Kidney epithelial cell (primary cell): Measurements from ENCODE around the gene RBM23. TPM values are rescaled to one million over a fixed set of nuclear protein-coding genes. Genes with fewer than 3 reads are reported as not detected.

Experiments
- DNase-seq: peaks from one replicate; pipeline ENCODE4 v3.0.0-alpha.2; 2010; ENCODE audit warnings: low read depth
- H3K27me3 ChIP-seq: 2 replicates; pipeline ENCODE4 v1.6.0; 2011; ENCODE audit warnings: low read length; ENCODE audit not compliant: control insufficient read depth, insufficient read depth
- H3K36me3 ChIP-seq: 2 replicates; pipeline ENCODE4 v1.5.1; 2011; ENCODE audit warnings: low read length; ENCODE audit not compliant: control insufficient read depth, insufficient read depth
- H3K4me3 ChIP-seq: 2 replicates; pipeline ENCODE4 v1.5.1; 2011; ENCODE audit warnings: low read depth, mild to moderate bottlenecking, control low read depth, low read length
- CTCF ChIP-seq: IDR thresholded peaks from 2 replicates; pipeline ENCODE4 v1.5.1; 2011; ENCODE audit warnings: mild to moderate bottlenecking, moderate library complexity, low read length, control low read depth, inconsistent platforms; ENCODE audit not compliant: insufficient read depth, poor library complexity, severe bottlenecking
- total RNA-seq: library from RNA; depleted of rRNA; stranded (reverse); fragments of >200 nt; gene quantifications from 2 replicates; pipeline ENCODE4 v1.2.3, GENCODE V29; 2015

The RBM23 gene
- total RNA-seq, 1 donor from 2014 or later, result 146 TPM

DNA sequence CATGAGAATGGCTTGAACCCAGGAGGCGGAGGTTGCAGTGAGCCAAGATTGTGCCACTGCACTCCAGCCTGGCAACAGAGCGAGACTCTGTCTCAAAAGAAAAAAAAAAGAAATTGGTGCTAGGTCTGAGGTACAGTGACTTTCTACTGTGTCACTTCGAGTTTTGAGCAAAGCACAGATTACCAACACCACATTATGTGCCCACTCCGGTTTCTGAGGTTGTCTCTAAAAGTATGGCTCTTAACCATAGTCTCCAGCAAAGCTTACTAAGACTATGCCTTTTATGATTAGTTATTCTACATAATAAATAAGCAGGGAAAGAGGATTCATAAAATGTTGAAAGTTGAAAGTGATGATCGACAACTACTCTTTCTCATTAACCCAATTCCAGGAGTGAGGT is 8.0 kb downstream of the RBM23 start:
- DNase-seq, result no peak
- TF ChIP-seq CTCF, result no peak
- peaks cover 2% of the 10 kb centered on the region for H3K36me3 ChIP-seq
- no peaks in the 10 kb centered on the region for H3K27me3 ChIP-seq
- no peak overlapping the region for H3K4me3 ChIP-seq

DNA sequence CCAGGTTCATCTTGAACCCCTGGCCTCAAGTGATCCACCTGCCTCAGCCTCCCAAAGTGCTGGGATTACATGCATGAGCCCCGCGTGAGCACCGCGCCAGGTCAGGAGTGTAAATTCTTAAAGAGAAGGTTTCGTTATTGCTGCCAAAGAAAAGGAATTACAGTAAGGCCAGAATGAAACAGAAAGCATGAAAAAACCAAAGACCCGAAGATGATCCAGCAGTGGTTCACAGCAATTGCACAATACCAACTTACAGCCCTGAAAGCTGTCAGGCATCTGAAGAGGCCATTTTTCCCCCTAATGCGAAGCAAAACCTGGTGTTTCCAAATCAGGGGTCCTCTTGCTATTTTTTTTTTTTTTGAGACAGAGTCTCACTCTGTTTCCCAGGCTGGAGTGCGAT is 10.3 kb downstream of the RBM23 start:
- DNase-seq, result no peak
- TF ChIP-seq CTCF, result no peak
- Histone ChIP-seq H3K4me3 (no peak overlapping the region), H3K27me3 (no peaks in the 10 kb centered on the region), H3K36me3 (peaks cover 2% of the 10 kb centered on the region)

DNA sequence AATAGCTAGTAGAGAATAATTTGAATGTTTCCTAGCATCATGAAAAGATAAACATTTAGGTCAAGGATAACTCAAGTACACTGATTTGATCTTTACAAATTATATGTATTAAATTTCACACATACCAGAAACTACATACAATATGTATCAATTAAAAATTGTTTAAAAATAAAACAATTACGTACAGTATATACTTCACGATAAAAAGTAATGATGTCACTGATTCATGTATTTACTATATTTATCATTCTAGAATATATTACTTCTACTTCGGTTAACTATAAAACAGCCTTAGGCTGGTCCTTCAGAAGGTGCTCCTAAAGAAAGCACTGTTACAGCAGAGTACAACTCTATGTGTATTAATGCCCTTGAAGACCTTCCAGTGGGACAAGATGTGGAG is 11.5 kb downstream of the RBM23 start:
- TF ChIP-seq CTCF, result no peak
- DNase-seq, result no peak
- Histone ChIP-seq H3K36me3 (peaks cover 2% of the 10 kb centered on the region), H3K4me3 (no peak overlapping the region), H3K27me3 (no peaks in the 10 kb centered on the region)

DNA sequence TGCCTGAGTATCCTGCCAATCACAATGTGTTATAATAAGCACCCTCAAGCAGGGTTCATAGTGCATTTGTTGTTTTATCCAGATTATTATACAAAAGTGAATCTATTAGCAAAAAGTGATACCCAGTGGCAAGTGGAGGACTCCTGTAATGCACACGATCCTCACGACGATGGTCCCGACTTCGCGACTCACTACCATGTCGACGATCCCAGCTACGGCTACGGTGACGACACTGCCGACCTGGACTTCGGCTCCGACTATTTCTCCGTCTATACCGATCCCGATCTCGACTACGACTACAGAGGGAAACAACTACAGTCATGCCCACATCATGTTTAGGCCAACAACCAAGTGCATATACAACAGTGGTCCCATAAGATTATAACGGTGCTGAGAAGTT is 12.9 kb downstream of the RBM23 start:
- H3K27me3 ChIP-seq, result no peaks in the 10 kb centered on the region
- no peak overlapping the region for H3K4me3 ChIP-seq
- peaks cover 4% of the 10 kb centered on the region for H3K36me3 ChIP-seq
- DNase-seq, result no peak
- no peak for TF ChIP-seq CTCF

- Histone ChIP-seq H3K4me3 (no peak overlapping the region), H3K36me3 (peaks cover 7% of the 10 kb centered on the region), H3K27me3 (no peaks in the 10 kb centered on the region)
- TF ChIP-seq CTCF, result no peak
- no peak for DNase-seq
These were observed 13.3 kb downstream of the RBM23 start for GRCh38 chr14:22905627-22906026.

- no peak overlapping the region for H3K4me3 ChIP-seq
- DNase-seq, result no peak
- H3K36me3 ChIP-seq, result peaks cover 5% of the 10 kb centered on the region
- no peak for TF ChIP-seq CTCF
- no peaks in the 10 kb centered on the region for H3K27me3 ChIP-seq
These were observed 15.2 kb downstream of the RBM23 start for GRCh38 chr14:22903742-22904087.
